ENCODE results near the gene HIVEP2. TPM values are rescaled to one million over a fixed set of nuclear protein-coding genes. Genes with fewer than 3 reads are reported as not detected.
A peak's percentile ranks its signal among the peaks of the same experiment; 100 is the strongest.

Gene HIVEP2
- total RNA-seq, 1 donor = 28.9 TPM

- H3K4me3 ChIP-seq (ENCODE audit: low read depth, low read length) = no peak overlapping the region
- DNase-seq (ENCODE audit: low read depth) = peak; percentile 67
- TF ChIP-seq CTCF (IDR thresholded peaks at IDR 0.05; ENCODE audit: insufficient read depth, low read depth, low read length) = no peak
These were observed 4.5 kb downstream of the HIVEP2 start for GRCh38 chr6:142940487-142940886.

- no peak for TF ChIP-seq CTCF (IDR thresholded peaks at IDR 0.05; ENCODE audit: insufficient read depth, low read depth, low read length)
- no peak for DNase-seq (ENCODE audit: low read depth)
- no peak overlapping the region for H3K4me3 ChIP-seq (ENCODE audit: low read depth, low read length)
These were observed 6.5 kb downstream of the HIVEP2 start for GRCh38 chr6:142938510-142938909.

GRCh38 chr6:142937986-142938385 is 7.0 kb downstream of the HIVEP2 start:
- no peak for TF ChIP-seq CTCF (IDR thresholded peaks at IDR 0.05; ENCODE audit: insufficient read depth, low read depth, low read length)
- DNase-seq (ENCODE audit: low read depth) = no peak
- H3K4me3 ChIP-seq (ENCODE audit: low read depth, low read length) = no peak overlapping the region

- TF ChIP-seq CTCF (IDR thresholded peaks at IDR 0.05; ENCODE audit: insufficient read depth, low read depth, low read length) = no peak
- DNase-seq (ENCODE audit: low read depth) = no peak
- no peak overlapping the region for H3K4me3 ChIP-seq (ENCODE audit: low read depth, low read length)
These were observed 9.1 kb downstream of the HIVEP2 start for GRCh38 chr6:142935553-142936517.

- TF ChIP-seq CTCF (IDR thresholded peaks at IDR 0.05; ENCODE audit: insufficient read depth, low read depth, low read length) = no peak
- no peak overlapping the region for H3K4me3 ChIP-seq (ENCODE audit: low read depth, low read length)
- no peak for DNase-seq (ENCODE audit: low read depth)
These were observed 10.4 kb downstream of the HIVEP2 start for GRCh38 chr6:142934599-142934998.

GRCh38 chr6:142934106-142934505 is 10.9 kb downstream of the HIVEP2 start:
- H3K4me3 ChIP-seq (ENCODE audit: low read depth, low read length) = no peak overlapping the region
- no peak for TF ChIP-seq CTCF (IDR thresholded peaks at IDR 0.05; ENCODE audit: insufficient read depth, low read depth, low read length)
- peak; percentile 8 for DNase-seq (ENCODE audit: low read depth)
